B cell (primary cell): ENCODE data around the gene CD53.

ENCODE experiments used
- CTCF ChIP-seq: fragments of 200-600 bp; IDR thresholded peaks from one replicate; pipeline ENCODE4 v1.8.0; 2022; ENCODE audit warnings: antibody characterized with exemption, mild to moderate bottlenecking
- EZH2 ChIP-seq: IDR thresholded peaks from 2 replicates; pipeline ENCODE4 v1.6.1; 2012; ENCODE audit warnings: borderline replicate concordance, low read depth, mild to moderate bottlenecking, moderate library complexity, low read length; ENCODE audit not compliant: insufficient read depth, poor library complexity, severe bottlenecking

- no peak for TF ChIP-seq CTCF
- TF ChIP-seq EZH2, result no peak
These were observed 43.3 kb downstream of the CD53 start for GRCh38 chr1:110916274-110916668.
